ENCODE results near the gene KIF6. TPM values are rescaled to one million over a fixed set of nuclear protein-coding genes. Genes with fewer than 3 reads are reported as not detected.

Gene KIF6
- total RNA-seq, 4 donors from 2014 or later, result 0.40 to 1.3 (median 0.80) TPM

GRCh38 chr6:39313526-39314272 lies 411.5 kb downstream of the KIF6 start:
- DNase-seq, result peak; percentile 66 to 72
- H3K4me3 ChIP-seq (replicated peaks in 1 of 3), result peak overlapping the region in 1 of 3 donors; percentile 32
- no peaks in the 10 kb centered on the region for H3K9me3 ChIP-seq
- H3K27me3 ChIP-seq, result peaks cover 6% of the 10 kb centered on the region
- 2% methylated on average over 8 to 21 of the region's 80 CpGs for WGBS, 2 donors
- H3K27ac ChIP-seq, result no peak overlapping the region
- H3K4me1 ChIP-seq, result peaks cover 11 to 15% of the 10 kb centered on the region in 2 donors
- intact Hi-C loops (cut with DNase I), result no loop called here
- TF ChIP-seq POLR2A (IDR thresholded peaks at IDR 0.05) (no peak), CTCF (IDR thresholded peaks at IDR 0.05) (peak in 3 of 6 experiments; percentile 8 to 24 (median 21))
- no peaks in the 10 kb centered on the region for H3K36me3 ChIP-seq

- Histone ChIP-seq H3K27ac (no peak overlapping the region), H3K9me3 (no peaks in the 10 kb centered on the region), H3K4me1 (peaks cover 11 to 15% of the 10 kb centered on the region in 2 donors), H3K27me3 (peaks cover 6% of the 10 kb centered on the region), H3K4me3 (replicated peaks in 1 of 3) (peak overlapping the region in 1 of 3 donors; percentile 32), H3K36me3 (no peaks in the 10 kb centered on the region)
- WGBS, 2 donors, result 6 to 46% methylated on average over 5 to 21 of the region's 45 CpGs
- no peak for DNase-seq
- intact Hi-C loops (cut with DNase I), result no loop called here
- TF ChIP-seq CTCF (IDR thresholded peaks at IDR 0.05) (no peak), POLR2A (IDR thresholded peaks at IDR 0.05) (no peak)
These were observed 412.2 kb downstream of the KIF6 start for GRCh38 chr6:39312912-39313525.

GRCh38 chr6:39310542-39310941 lies 414.7 kb downstream of the KIF6 start:
- WGBS, 2 donors, result 56 to 72% methylated on average over 3 to 4 of the region's 4 CpGs
- peaks cover 6% of the 10 kb centered on the region for H3K27me3 ChIP-seq
- H3K9me3 ChIP-seq, result no peaks in the 10 kb centered on the region
- intact Hi-C loops (cut with DNase I), result no loop called here
- no peak for TF ChIP-seq CTCF (IDR thresholded peaks at IDR 0.05)
- TF ChIP-seq POLR2A (IDR thresholded peaks at IDR 0.05), result no peak
- H3K4me3 ChIP-seq (replicated peaks in 1 of 3), result no peak overlapping the region
- H3K27ac ChIP-seq, result no peak overlapping the region
- H3K4me1 ChIP-seq, result peaks cover 11 to 15% of the 10 kb centered on the region in 2 donors
- no peak for DNase-seq
- no peaks in the 10 kb centered on the region for H3K36me3 ChIP-seq

- Histone ChIP-seq H3K4me3 (replicated peaks in 1 of 3) (no peak overlapping the region), H3K36me3 (no peaks in the 10 kb centered on the region), H3K9me3 (no peaks in the 10 kb centered on the region), H3K4me1 (peaks cover 11 to 15% of the 10 kb centered on the region in 2 donors), H3K27ac (no peak overlapping the region), H3K27me3 (peaks cover 6% of the 10 kb centered on the region)
- WGBS, 2 donors, result 39 to 46% methylated on average over 6 to 7 of the region's 7 CpGs
- peak; percentile 73 to 79 for DNase-seq
- TF ChIP-seq CTCF (IDR thresholded peaks at IDR 0.05) (peak; percentile 67 to 92 (median 83)), POLR2A (IDR thresholded peaks at IDR 0.05) (no peak)
- intact Hi-C loops (cut with DNase I), result loop anchor here (5.0 kb wide), 1 partner anchor 438 kb away; no protein-coding TSS in a partner anchor
These were observed 415.2 kb downstream of the KIF6 start for GRCh38 chr6:39309942-39310531.
